H1 (cell line): ENCODE measurements around the gene ALS2CL. TPM values are rescaled to one million over a fixed set of nuclear protein-coding genes. Genes with fewer than 3 reads are reported as not detected.

ENCODE experiments used
- CTCF ChIA-PET: fragments of 300-600 bp; sonication (Branson Sonifier 250); formaldehyde crosslinking; loops from one replicate; lab custom pipeline; 2021; ENCODE audit not compliant: partially characterized antibody; lab: Charles Lee
- POLR2A ChIA-PET: fragments of 300-600 bp; sonication (Branson Sonifier 250); formaldehyde crosslinking; loops from one replicate; lab custom pipeline; 2021; ENCODE audit warnings: inconsistent platforms; ENCODE audit not compliant: partially characterized antibody; lab: Charles Lee
- DNase-seq, 2 experiments: peaks; one replicate each; pipeline versions ENCODE4 v3.0.0 to v3.0.0-alpha.2; 2010 to 2022; ENCODE audit warnings: low spot score in 2 of 2, low read depth in 1 of 2, mixed read lengths in 1 of 2
- FAIRE-seq: peaks from 2 replicates; lab custom pipeline; 2011; peaks lifted over from hg19 to GRCh38; lab: Jason Lieb, UNC
- H2AFZ ChIP-seq: 2 replicates; pipeline ENCODE4 v1.8.1; 2012; ENCODE audit warnings: low read length, inconsistent platforms
- H2AK5ac ChIP-seq: 2 replicates; pipeline ENCODE4 v1.6.1; 2013; ENCODE audit warnings: low read depth, low read length
- H2BK120ac ChIP-seq: replicated peaks from 2 replicates; pipeline ENCODE3; 2013; ENCODE audit warnings: low read depth, low read length, inconsistent platforms
- H2BK12ac ChIP-seq: 2 replicates; pipeline ENCODE4 v1.6.1; 2013; ENCODE audit warnings: low read depth, low read length
- H2BK15ac ChIP-seq: 2 replicates; pipeline ENCODE4 v1.6.1; 2013; ENCODE audit warnings: low read length
- H2BK20ac ChIP-seq: 2 replicates; pipeline ENCODE4 v1.6.1; 2013; ENCODE audit warnings: low read length
- H2BK5ac ChIP-seq: 2 replicates; pipeline ENCODE4 v1.6.1; 2013; ENCODE audit warnings: low read depth, low read length
- H3K14ac ChIP-seq: 2 replicates; pipeline ENCODE4 v1.6.1; 2013; ENCODE audit warnings: inconsistent platforms; ENCODE audit not compliant: insufficient read length
- H3K18ac ChIP-seq: 2 replicates; pipeline ENCODE4 v1.6.1; 2013; ENCODE audit warnings: low read length; ENCODE audit errors: extremely low read depth
- H3K23ac ChIP-seq: 2 replicates; pipeline ENCODE4 v1.6.1; 2013; ENCODE audit warnings: inconsistent platforms; ENCODE audit not compliant: insufficient read length
- H3K23me2 ChIP-seq: 2 replicates; pipeline ENCODE4 v1.6.1; 2013; ENCODE audit warnings: low read depth, low read length
- H3K27ac ChIP-seq: 2 replicates; pipeline ENCODE4 v1.6.1; 2011; ENCODE audit warnings: low read depth, low read length, inconsistent platforms
- H3K27me3 ChIP-seq, 4 experiments: replicated peaks in 1 of 4; 1 replicate in 1 of 4; 2 replicates in 3 of 4; pipeline versions ENCODE4 v1.6.1 to v1.8.1; 2011 to 2013; ENCODE audit warnings: low read length in 3 of 4, mild to moderate bottlenecking in 3 of 4, inconsistent platforms in 2 of 4, mixed read lengths in 2 of 4, moderate library complexity in 1 of 4; ENCODE audit not compliant: control insufficient read depth in 3 of 4, insufficient read depth in 3 of 4; ENCODE audit errors: extremely low read depth in 1 of 4
- H3K36me3 ChIP-seq, 4 experiments: 2 replicates each; pipeline versions ENCODE4 v1.6.1 to v1.8.1; 2011 to 2013; ENCODE audit warnings: mild to moderate bottlenecking in 4 of 4, low read length in 3 of 4, moderate library complexity in 2 of 4, control low read depth in 1 of 4, inconsistent platforms in 1 of 4; ENCODE audit not compliant: insufficient read depth in 4 of 4, control insufficient read depth in 2 of 4
- H3K4ac ChIP-seq: replicated peaks from 2 replicates; pipeline ENCODE3; 2013; ENCODE audit warnings: low read length, low read depth, mixed read lengths, inconsistent platforms; ENCODE audit not compliant: insufficient read length
- H3K4me1 ChIP-seq, 4 experiments: replicated peaks in 1 of 4; 1 replicate in 1 of 4; 2 replicates in 3 of 4; pipeline versions ENCODE4 v1.6.1 to v1.8.1; 2011 to 2013; ENCODE audit warnings: low read length in 3 of 4, inconsistent platforms in 2 of 4, mixed read lengths in 1 of 4; ENCODE audit not compliant: insufficient read depth in 4 of 4, control insufficient read depth in 3 of 4
- H3K4me2 ChIP-seq, 2 experiments: 2 replicates each; pipeline versions ENCODE4 v1.6.1 to v1.8.1; 2011 to 2013; ENCODE audit warnings: low read depth in 2 of 2, low read length in 2 of 2, control low read depth in 1 of 2, inconsistent platforms in 1 of 2, mild to moderate bottlenecking in 1 of 2; ENCODE audit not compliant: insufficient read depth in 1 of 2
- H3K4me3 ChIP-seq, 4 experiments: fragments of 200-600, 300-600 bp in 1 of 4; sonication (generic), shearing (Covaris generic), sonication (Bioruptor Twin) in 1 of 4; 2 replicates each; pipeline versions ENCODE4 v1.5.1 to v1.8.1; 2011 to 2016; ENCODE audit warnings: low read length in 4 of 4, low read depth in 3 of 4, control low read depth in 2 of 4, inconsistent platforms in 2 of 4, mild to moderate bottlenecking in 2 of 4, mixed read lengths in 1 of 4, moderate library complexity in 1 of 4; ENCODE audit not compliant: insufficient read depth in 2 of 4; ENCODE audit errors: extremely low read depth in 1 of 4
- H3K56ac ChIP-seq: replicated peaks from 2 replicates; pipeline ENCODE3; 2013; ENCODE audit warnings: low read depth, mild to moderate bottlenecking, mixed read lengths, low read length, inconsistent platforms; ENCODE audit not compliant: insufficient read length
- H3K79me1 ChIP-seq: 2 replicates; pipeline ENCODE4 v1.6.1; 2013; ENCODE audit warnings: low read depth, low read length, control low read depth
- H3K79me2 ChIP-seq, 2 experiments: 2 replicates each; pipeline versions ENCODE4 v1.6.1 to v1.8.1; 2012 to 2013; ENCODE audit warnings: low read length in 2 of 2, mild to moderate bottlenecking in 2 of 2, inconsistent platforms in 1 of 2; ENCODE audit not compliant: insufficient read depth in 2 of 2, control insufficient read depth in 1 of 2
- H3K9ac ChIP-seq, 4 experiments: replicated peaks in 1 of 4; 1 replicate in 1 of 4; 2 replicates in 3 of 4; pipeline versions ENCODE4 v1.6.1 to v1.8.1; 2011 to 2013; ENCODE audit warnings: low read depth in 3 of 4, low read length in 3 of 4, control low read depth in 2 of 4, mild to moderate bottlenecking in 2 of 4, moderate library complexity in 2 of 4, inconsistent platforms in 1 of 4; ENCODE audit errors: extremely low read depth in 1 of 4
- H3K9me3 ChIP-seq, 2 experiments: 2 replicates each; pipeline versions ENCODE4 v1.6.1 to v1.8.1; 2012 to 2013; ENCODE audit warnings: mild to moderate bottlenecking in 2 of 2, moderate library complexity in 2 of 2, control low read depth in 1 of 2, inconsistent platforms in 1 of 2, low read depth in 1 of 2, low read length in 1 of 2, mixed read lengths in 1 of 2; ENCODE audit not compliant: insufficient read depth in 2 of 2
- H4K20me1 ChIP-seq, 2 experiments: replicated peaks in 1 of 2; 2 replicates each; pipeline versions ENCODE3 to v1.8.1; 2011 to 2013; ENCODE audit warnings: inconsistent platforms in 2 of 2, low read length in 2 of 2, mild to moderate bottlenecking in 1 of 2; ENCODE audit not compliant: insufficient read depth in 2 of 2, control insufficient read depth in 1 of 2
- H4K5ac ChIP-seq: 2 replicates; pipeline ENCODE4 v1.6.1; 2013; ENCODE audit warnings: low read length, low read depth, mixed read lengths, inconsistent platforms; ENCODE audit not compliant: insufficient read length
- H4K8ac ChIP-seq: 2 replicates; pipeline ENCODE4 v1.8.0; 2013; ENCODE audit warnings: mild to moderate bottlenecking, moderate library complexity, low read length, inconsistent platforms; ENCODE audit not compliant: insufficient read depth; ENCODE audit errors: extremely low read depth
- H4K91ac ChIP-seq: replicated peaks from 2 replicates; pipeline ENCODE3; 2013; ENCODE audit warnings: low read length, mixed read lengths, inconsistent platforms; ENCODE audit not compliant: insufficient read length
- BRCA1 ChIP-seq: IDR thresholded peaks from 2 replicates; pipeline ENCODE4 v1.6.1; 2012; ENCODE audit warnings: low read depth, low read length, improper control_type of control experiment
- CBX5 ChIP-seq: fragments of 300-800, 300-1000 bp; sonication (generic); IDR thresholded peaks from 2 replicates; pipeline ENCODE4 v1.7.1; 2016; ENCODE audit warnings: antibody characterized with exemption, low read length, low read depth
- CHD1 ChIP-seq: IDR thresholded peaks from 2 replicates; pipeline ENCODE4 v1.6.1; 2012; ENCODE audit warnings: low read depth, low read length, improper control_type of control experiment
- CTCF ChIP-seq, 3 experiments: IDR thresholded peaks; 1 replicate in 2 of 3; 2 replicates in 1 of 3; pipeline versions ENCODE4 v1.5.1 to v1.6.1; 2011; ENCODE audit warnings: low read length in 3 of 3, mild to moderate bottlenecking in 3 of 3, inconsistent platforms in 2 of 3, low read depth in 1 of 3, moderate library complexity in 1 of 3; ENCODE audit not compliant: insufficient read depth in 1 of 3; ENCODE audit errors: control extremely low read depth in 1 of 3
- EZH2 ChIP-seq: fragments of 200-600 bp; sonication (generic); IDR thresholded peaks from 2 replicates; pipeline ENCODE4 v1.7.1; 2012; ENCODE audit warnings: low read depth, mild to moderate bottlenecking, moderate library complexity, low read length, inconsistent platforms; ENCODE audit not compliant: severe bottlenecking
- HDAC6 ChIP-seq: IDR thresholded peaks from one replicate; pipeline ENCODE4 v1.7.1; 2012; ENCODE audit warnings: low read depth, mild to moderate bottlenecking, inconsistent platforms, low read length, moderate library complexity
- POU5F1 ChIP-seq: IDR thresholded peaks from 2 replicates; pipeline ENCODE4 v1.6.1; 2011; ENCODE audit warnings: low read depth, mild to moderate bottlenecking, low read length, moderate library complexity
- TCF12 ChIP-seq: IDR thresholded peaks from 2 replicates; pipeline ENCODE4 v1.6.1; 2011; ENCODE audit warnings: low read depth, mild to moderate bottlenecking, low read length
- WGBS, 2 experiments: shearing (Covaris generic) in 1 of 2; methylation state at CpG; one replicate each; pipeline versions ENCODE4 v1.1.6 to v1.1.7; 2013 to 2015; ENCODE audit warnings: low lambda C conversion rate in 2 of 2, mixed read lengths in 2 of 2, inconsistent platforms in 1 of 2, low coverage in 1 of 2, missing lambda C conversion rate in 1 of 2; ENCODE audit not compliant: insufficient replicate concordance in 2 of 2, insufficient coverage in 1 of 2, insufficient read length in 1 of 2; ENCODE audit errors: extremely low coverage in 1 of 2, missing lambda C conversion rate in 1 of 2; 5-methylcytosine and 5-hydroxymethylcytosine counted together
- polyA plus RNA-seq, 7 experiments: library from polyadenylated mRNA; depleted of rRNA in 3 of 7; stranded (reverse) in 5 of 7; unstranded in 2 of 7; fragments of >200 nt in 5 of 7; fragments of 200-250 nt in 2 of 7; gene quantifications; 1 replicate in 5 of 7; 2 replicates in 1 of 7; 4 replicates in 1 of 7; pipeline versions ENCODE4 v1.2.1 to v1.2.3, GENCODE V29; 2011 to 2013; ENCODE audit warnings: missing spikeins in 2 of 7, mixed read lengths in 2 of 7
- total RNA-seq: library from RNA; stranded (reverse); fragmentation: NEBNext Ultra II Directional; extraction: Animal tissue kit (Norgen Biotek cat#: 25700); gene quantifications from 2 replicates; pipeline ENCODE4 v1.2.1, GENCODE V29; 2021

The ALS2CL gene
- total and polyA plus RNA-seq, 2 of the 8 experiments (the other 6 are each of a cell fraction or from before 2014, with no cell fraction given), result 4.8 to 5.4 TPM

- CTCF ChIA-PET, result interaction anchor here (0.6 to 6.4 kb wide), 25 partner anchors 8 to 265 kb away, joined by 3 to 59 read pairs (median 4); partner anchors contain the start of genes ALS2CL and TMIE
- H3K23ac ChIP-seq, result no peak overlapping the region
- H3K4me2 ChIP-seq, result no peak overlapping the region
- no peak overlapping the region for H4K5ac ChIP-seq
- H3K79me1 ChIP-seq, result no peaks in the 10 kb centered on the region
- H2BK20ac ChIP-seq, result no peak overlapping the region
- no peaks in the 10 kb centered on the region for H3K79me2 ChIP-seq
- H3K27me3 ChIP-seq, result no peaks in the 10 kb centered on the region; a peak in 2 of 7 replicates
- peak in 1 of 2 experiments; percentile 35 for DNase-seq
- POLR2A ChIA-PET, result interaction anchor here (0.7 to 1.5 kb wide), 3 partner anchors 12 to 135 kb away, joined by 3 read pairs; no protein-coding TSS in a partner anchor
- H2BK5ac ChIP-seq, result no peak overlapping the region
- H3K14ac ChIP-seq, result no peak overlapping the region
- no peak overlapping the region for H3K4me3 ChIP-seq
- no peak overlapping the region for H3K18ac ChIP-seq
- H2AFZ ChIP-seq, result no peak overlapping the region
- no peaks in the 10 kb centered on the region; a peak in 2 of 7 replicates for H3K4me1 ChIP-seq
- H3K23me2 ChIP-seq, result no peaks in the 10 kb centered on the region
- no peak overlapping the region for H2BK12ac ChIP-seq
- H3K56ac ChIP-seq, result no peak overlapping the region
- no peak overlapping the region for H4K91ac ChIP-seq
- H3K4ac ChIP-seq, result no peak overlapping the region
- H3K9ac ChIP-seq, result no peak overlapping the region
- no peaks in the 10 kb centered on the region for H4K20me1 ChIP-seq
- no peak overlapping the region for H2AK5ac ChIP-seq
- no peaks in the 10 kb centered on the region; a peak in 1 of 8 replicates for H3K36me3 ChIP-seq
- no peak overlapping the region; the same call in 1 of the 2 replicates for H4K8ac ChIP-seq
- H2BK15ac ChIP-seq, result no peak overlapping the region
- H3K27ac ChIP-seq, result no peak overlapping the region
- WGBS, 2 experiments, result 85% methylated on average over 10 of the region's 10 CpGs; no CpG with 5 or more reads in 1 of the 2 experiments
- no peak for FAIRE-seq
- H2BK120ac ChIP-seq, result no peak overlapping the region
- H3K9me3 ChIP-seq, result no peaks in the 10 kb centered on the region; a peak in 1 of 4 replicates
- no peak for TF ChIP-seq CHD1
- no peak for TF ChIP-seq TCF12
- no peak for TF ChIP-seq CBX5
- TF ChIP-seq BRCA1, result no peak
- TF ChIP-seq EZH2, result no peak
- TF ChIP-seq HDAC6, result no peak
- no peak for TF ChIP-seq POU5F1
- no peak for TF ChIP-seq CTCF (IDR thresholded peaks at IDR 0.05; ENCODE audit: control extremely low read depth in 1 of 3, insufficient read depth in 1 of 3, low read depth in 1 of 3, low read length in 3 of 3)
These were observed 21.4 kb upstream of the ALS2CL start for GRCh38 chr3:46714728-46715506.
